HUES64 (cell line): Measurements from ENCODE around the gene SRP68.

Experiments used
- H3K27ac ChIP-seq: 2 replicates; pipeline ENCODE4 v1.7.0; 2013; ENCODE audit warnings: low read depth, low read length, inconsistent platforms
- H3K27me3 ChIP-seq: 2 replicates; pipeline ENCODE4 v1.6.1; 2013; ENCODE audit warnings: mild to moderate bottlenecking, low read length; ENCODE audit not compliant: insufficient read depth
- H3K36me3 ChIP-seq: 2 replicates; pipeline ENCODE4 v1.6.1; 2013; ENCODE audit warnings: mild to moderate bottlenecking, low read length; ENCODE audit not compliant: insufficient read depth
- H3K4me1 ChIP-seq: 2 replicates; pipeline ENCODE4 v1.6.1; 2013; ENCODE audit warnings: mild to moderate bottlenecking, low read length, moderate library complexity; ENCODE audit not compliant: insufficient read depth
- H3K4me3 ChIP-seq: 2 replicates; pipeline ENCODE4 v1.5.1; 2013; ENCODE audit warnings: mild to moderate bottlenecking, low read length, moderate library complexity
- H3K9ac ChIP-seq: 2 replicates; pipeline ENCODE4 v1.6.1; 2013; ENCODE audit warnings: mild to moderate bottlenecking, low read depth, low read length
- H3K9me3 ChIP-seq: 2 replicates; pipeline ENCODE4 v1.6.1; 2013; ENCODE audit warnings: low read depth, low read length; ENCODE audit not compliant: insufficient read depth
- WGBS: fragments of 150-250, 120-280 bp; methylation state at CpG from one replicate; pipeline ENCODE4 v1.1.7; 2013; ENCODE audit warnings: missing lambda C conversion rate; 5-methylcytosine and 5-hydroxymethylcytosine counted together

The SRP68 gene

GRCh38 chr17:76088868-76089576, 16.7 kb upstream of the SRP68 start:
- H3K4me1 ChIP-seq: no peaks in the 10 kb centered on the region
- peaks cover 95% of the 10 kb centered on the region for H3K36me3 ChIP-seq
- H3K27ac ChIP-seq: no peak overlapping the region
- H3K4me3 ChIP-seq: no peak overlapping the region
- no peaks in the 10 kb centered on the region for H3K9me3 ChIP-seq
- H3K27me3 ChIP-seq: no peaks in the 10 kb centered on the region
- WGBS: 95% methylated on average over 25 of the region's 25 CpGs
- H3K9ac ChIP-seq: no peak overlapping the region

DNA sequence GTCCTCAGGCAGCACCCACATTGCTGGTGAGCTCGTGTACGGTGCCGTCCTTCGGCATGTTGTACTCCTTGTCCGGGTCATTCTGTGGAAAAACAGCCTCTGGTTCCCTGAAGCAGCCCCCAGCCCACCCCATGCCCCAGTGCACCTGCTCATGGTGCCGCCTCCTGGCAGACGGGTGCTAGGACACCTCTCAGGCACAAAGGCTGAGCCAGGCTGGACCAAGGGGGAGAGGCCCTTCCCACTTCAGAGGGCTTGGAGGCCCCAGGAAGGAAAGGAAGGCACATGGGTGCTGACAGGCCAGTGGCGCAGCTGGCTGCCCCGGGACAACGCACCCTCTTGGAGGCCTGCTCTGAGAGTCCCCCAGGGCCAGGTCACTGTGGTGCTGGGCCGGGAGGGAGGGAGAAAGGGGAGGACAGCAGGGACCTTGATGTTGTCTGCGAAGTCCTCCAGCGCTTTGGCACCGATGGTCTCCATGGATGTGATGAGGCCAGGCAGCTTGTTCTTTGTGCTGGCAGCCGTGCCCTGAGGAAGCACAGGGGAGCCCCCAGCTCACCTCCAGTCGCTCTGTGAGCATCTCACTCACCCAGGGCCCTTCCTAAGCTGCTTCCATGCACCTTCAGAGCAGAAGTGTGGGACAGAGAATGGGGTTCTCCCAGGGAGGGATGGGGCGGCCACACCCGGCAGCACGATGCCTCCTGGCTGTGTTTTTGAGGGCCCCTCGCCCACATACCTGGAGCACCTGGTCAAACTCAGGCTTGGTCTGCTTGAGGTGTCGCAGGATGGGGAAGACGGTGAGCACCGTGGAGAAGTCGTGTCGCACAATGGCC, 15.9 kb upstream of the SRP68 start:
- H3K4me1 ChIP-seq: no peaks in the 10 kb centered on the region
- WGBS: 92% methylated on average over 25 of the region's 25 CpGs
- no peaks in the 10 kb centered on the region for H3K9me3 ChIP-seq
- no peaks in the 10 kb centered on the region for H3K27me3 ChIP-seq
- no peak overlapping the region for H3K4me3 ChIP-seq
- H3K9ac ChIP-seq: no peak overlapping the region
- no peak overlapping the region for H3K27ac ChIP-seq
- peaks cover 94% of the 10 kb centered on the region for H3K36me3 ChIP-seq

DNA sequence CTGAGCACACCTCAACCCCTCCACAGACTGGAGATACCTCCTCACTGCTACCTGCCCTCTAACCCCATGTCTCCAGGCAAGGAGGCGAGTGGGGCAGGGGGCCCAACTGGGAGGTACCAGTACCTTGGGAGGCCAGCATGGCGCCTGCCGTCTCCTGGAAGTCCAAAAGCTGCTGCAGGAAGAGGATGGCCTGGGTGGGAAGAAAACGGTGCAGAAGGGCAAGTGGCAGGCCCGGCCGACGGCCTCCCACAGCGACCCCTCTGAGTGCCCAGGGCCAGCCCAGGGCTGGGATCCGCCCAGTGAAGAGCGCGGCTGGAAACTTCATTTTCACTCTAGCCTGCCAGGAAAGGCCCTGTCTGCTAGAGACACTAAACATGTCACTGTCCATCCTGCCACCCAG, 15.2 kb upstream of the SRP68 start:
- Histone ChIP-seq H3K27ac (no peak overlapping the region), H3K9ac (no peak overlapping the region), H3K4me1 (no peaks in the 10 kb centered on the region), H3K9me3 (no peaks in the 10 kb centered on the region), H3K4me3 (no peak overlapping the region), H3K36me3 (peaks cover 94% of the 10 kb centered on the region), H3K27me3 (no peaks in the 10 kb centered on the region)
- WGBS: 92% methylated on average over 11 of the region's 11 CpGs

GRCh38 chr17:76086384-76086783, 14.1 kb upstream of the SRP68 start:
- Histone ChIP-seq H3K4me1 (no peaks in the 10 kb centered on the region), H3K27me3 (no peaks in the 10 kb centered on the region), H3K9ac (no peak overlapping the region), H3K4me3 (no peak overlapping the region), H3K27ac (no peak overlapping the region), H3K36me3 (peaks cover 89% of the 10 kb centered on the region), H3K9me3 (no peaks in the 10 kb centered on the region)
- WGBS: 97% methylated on average over 9 of the region's 9 CpGs

DNA sequence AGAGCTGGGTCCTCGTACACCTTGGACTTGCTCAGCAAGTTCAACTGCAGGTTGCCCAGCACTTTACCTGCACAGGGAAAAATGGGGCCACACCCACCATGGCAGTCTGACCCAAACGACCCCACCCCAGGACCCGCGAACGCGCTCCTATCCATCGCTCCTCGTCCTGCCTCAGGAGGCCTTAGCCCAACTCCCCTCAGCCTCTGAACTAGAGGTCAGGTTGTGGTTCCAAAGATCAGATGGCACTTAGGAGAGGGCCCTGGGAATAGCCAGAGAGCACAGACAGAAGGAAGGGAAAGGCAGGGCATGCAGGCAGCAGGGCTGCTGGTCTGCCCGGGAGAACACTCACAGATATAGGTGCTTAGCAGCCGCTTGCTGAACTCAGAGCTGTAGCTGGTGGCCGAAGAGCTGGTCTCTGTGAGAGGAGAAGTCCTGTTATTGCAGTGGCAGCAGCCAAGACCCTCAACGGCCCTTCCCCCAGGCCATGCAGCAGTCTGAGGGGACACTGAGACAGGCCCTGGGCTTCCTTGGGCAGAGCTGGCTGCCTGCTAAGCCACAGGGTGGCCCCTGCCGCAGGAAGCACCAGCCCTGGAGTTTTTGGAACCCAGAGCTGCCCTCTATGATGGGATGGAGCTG, 13.5 kb upstream of the SRP68 start:
- Histone ChIP-seq H3K4me3 (no peak overlapping the region), H3K36me3 (peaks cover 84% of the 10 kb centered on the region), H3K27me3 (no peaks in the 10 kb centered on the region), H3K9ac (no peak overlapping the region), H3K27ac (no peak overlapping the region), H3K4me1 (no peaks in the 10 kb centered on the region), H3K9me3 (no peaks in the 10 kb centered on the region)
- WGBS: 94% methylated on average over 13 of the region's 13 CpGs

DNA sequence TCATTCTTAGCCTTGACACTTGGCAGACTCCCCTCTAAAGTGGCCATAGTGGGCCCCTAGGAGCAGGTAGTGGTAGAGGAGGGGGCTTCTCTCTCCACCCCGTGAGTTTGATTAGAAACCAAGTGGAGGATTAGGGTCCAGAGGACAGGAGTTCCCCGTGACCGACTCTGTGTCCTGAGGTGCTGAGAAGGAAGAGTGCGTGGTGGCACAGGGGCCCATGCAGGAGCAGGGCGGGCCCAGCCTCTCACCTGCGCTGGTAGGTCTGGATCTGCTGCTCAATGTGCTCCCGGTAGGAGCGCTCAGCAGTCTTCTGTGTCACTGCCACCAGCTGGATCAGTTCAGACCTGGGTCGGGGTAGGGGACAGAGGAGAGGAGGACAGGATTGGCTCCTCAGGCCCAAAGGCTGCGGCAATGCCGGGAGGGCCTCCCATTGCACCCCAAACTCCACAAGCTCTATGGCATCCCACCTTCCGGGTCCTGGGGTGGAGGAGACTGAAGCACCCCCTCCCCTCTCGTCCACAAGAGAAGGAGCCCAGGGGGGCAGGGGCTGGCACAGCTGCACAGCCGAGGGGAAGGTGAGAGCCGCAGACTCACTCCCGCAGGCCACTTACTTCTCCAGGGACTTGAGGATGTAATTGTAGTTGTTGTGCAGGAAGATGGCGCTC, 12.9 kb upstream of the SRP68 start:
- 83% methylated on average over 16 of the region's 17 CpGs for WGBS
- no peaks in the 10 kb centered on the region for H3K9me3 ChIP-seq
- peaks cover 4% of the 10 kb centered on the region; the same call in 1 of the 2 replicates for H3K4me1 ChIP-seq
- H3K36me3 ChIP-seq: peaks cover 77% of the 10 kb centered on the region
- H3K9ac ChIP-seq: no peak overlapping the region
- H3K4me3 ChIP-seq: no peak overlapping the region
- no peaks in the 10 kb centered on the region for H3K27me3 ChIP-seq
- no peak overlapping the region for H3K27ac ChIP-seq

DNA sequence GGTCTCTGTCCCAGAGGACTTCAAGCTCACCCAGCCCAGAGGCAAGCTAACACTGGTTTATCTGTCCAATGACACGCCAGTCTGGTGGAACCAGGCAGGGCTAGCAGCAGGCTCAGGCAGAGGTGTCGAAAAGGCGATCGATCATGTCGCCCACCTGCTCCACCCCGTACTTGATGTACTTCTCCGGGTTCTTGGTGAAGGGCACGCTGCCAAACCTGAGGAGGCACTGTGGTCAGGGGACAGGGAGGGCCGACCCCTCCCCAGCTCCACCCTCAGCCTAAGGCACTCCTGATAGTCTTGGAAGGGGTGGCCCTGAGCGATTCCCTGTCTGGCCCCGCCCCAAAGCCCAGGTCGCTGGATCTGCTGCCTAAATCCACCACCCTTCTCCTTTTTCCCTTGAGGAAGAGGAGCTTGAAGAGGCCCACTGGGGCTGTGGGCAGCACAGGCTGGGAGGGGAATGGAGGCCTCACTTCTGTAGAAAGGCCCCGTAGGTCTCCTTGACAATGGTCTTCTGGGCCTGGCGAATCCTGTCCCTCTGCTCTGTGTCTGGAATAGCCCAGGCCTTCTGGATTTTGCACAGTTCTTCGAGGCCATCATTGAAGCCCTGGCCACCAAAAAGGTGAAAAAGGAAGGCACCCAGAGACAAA, 11.3 kb upstream of the SRP68 start:
- Histone ChIP-seq H3K9ac (no peak overlapping the region), H3K27ac (no peak overlapping the region), H3K4me3 (no peak overlapping the region), H3K27me3 (peaks cover 12% of the 10 kb centered on the region), H3K9me3 (no peaks in the 10 kb centered on the region), H3K4me1 (peaks cover 14% of the 10 kb centered on the region), H3K36me3 (peaks cover 62% of the 10 kb centered on the region)
- WGBS: 95% methylated on average over 15 of the region's 15 CpGs

GRCh38 chr17:76082326-76083251, 10.3 kb upstream of the SRP68 start:
- 93% methylated on average over 20 of the region's 20 CpGs for WGBS
- Histone ChIP-seq H3K9me3 (no peaks in the 10 kb centered on the region), H3K4me3 (no peak overlapping the region), H3K9ac (no peak overlapping the region), H3K27me3 (peaks cover 23% of the 10 kb centered on the region), H3K36me3 (peaks cover 52% of the 10 kb centered on the region), H3K4me1 (peaks cover 14% of the 10 kb centered on the region), H3K27ac (no peak overlapping the region)

GRCh38 chr17:76081295-76082210, 9.2 kb upstream of the SRP68 start:
- Histone ChIP-seq H3K9me3 (no peaks in the 10 kb centered on the region), H3K9ac (no peak overlapping the region), H3K4me3 (no peak overlapping the region), H3K4me1 (peaks cover 14% of the 10 kb centered on the region), H3K27me3 (peaks cover 33% of the 10 kb centered on the region), H3K27ac (no peak overlapping the region), H3K36me3 (peaks cover 41% of the 10 kb centered on the region)
- 86% methylated on average over 27 of the region's 27 CpGs for WGBS
